ENCODE data around the gene NCAM2.

- no peak for TF ChIP-seq SPI1 (IDR thresholded peaks at IDR 0.05; ENCODE audit: low read depth, low read length)
- TF ChIP-seq POLR2AphosphoS5 (IDR thresholded peaks at IDR 0.05; ENCODE audit: low read depth, low read length), result no peak
- no peak for TF ChIP-seq TAF1 (IDR thresholded peaks at IDR 0.05; ENCODE audit: low read depth, low read length)
- no peak for TF ChIP-seq POLR2A (IDR thresholded peaks at IDR 0.05; ENCODE audit: low read depth, low read length)
Measured at GRCh38 chr21:21148514-21148913, 150.3 kb downstream of the NCAM2 start.

Measured in GM12891 (cell line).